HG02840 (cell line): Measurements from ENCODE around the gene VPS50.
"Not testable (repeated sequence)": the region's sequence is repeated elsewhere in the genome, so short reads cannot be mapped to it uniquely, and the experiment has no call there.

Experiments used
- ATAC-seq: cut with Tn5 transposase; IDR thresholded peaks from one replicate; pipeline ENCODE4 v1.9.1; 2021; ENCODE audit warnings: mild to moderate bottlenecking, moderate library complexity, moderate number of reproducible peaks; ENCODE audit not compliant: unreplicated experiment, low FRiP score

VPS50 gene

GRCh38 chr7:93238748-93239147, 6.6 kb downstream of the VPS50 start:
- ATAC-seq: no peak

DNA sequence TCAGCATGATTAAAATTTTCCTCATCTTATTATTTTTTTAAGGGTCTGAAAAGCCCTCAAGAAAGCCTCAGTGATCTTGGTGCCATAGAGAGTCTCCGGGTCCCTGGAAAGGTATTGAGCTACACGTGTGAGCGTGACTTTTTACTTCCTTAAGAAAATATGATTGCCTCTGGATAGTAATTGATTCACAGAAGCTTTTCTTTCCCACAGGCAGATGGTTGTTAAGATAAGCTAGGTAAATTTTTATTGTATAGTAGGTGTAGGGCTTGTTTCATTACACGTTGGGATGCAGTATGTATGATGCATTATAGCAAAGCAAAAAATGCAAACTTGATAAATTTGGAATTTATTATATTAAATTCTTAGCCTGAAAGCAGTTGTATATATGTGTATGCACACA, 7.7 kb downstream of the VPS50 start:
- ATAC-seq: no peak

DNA sequence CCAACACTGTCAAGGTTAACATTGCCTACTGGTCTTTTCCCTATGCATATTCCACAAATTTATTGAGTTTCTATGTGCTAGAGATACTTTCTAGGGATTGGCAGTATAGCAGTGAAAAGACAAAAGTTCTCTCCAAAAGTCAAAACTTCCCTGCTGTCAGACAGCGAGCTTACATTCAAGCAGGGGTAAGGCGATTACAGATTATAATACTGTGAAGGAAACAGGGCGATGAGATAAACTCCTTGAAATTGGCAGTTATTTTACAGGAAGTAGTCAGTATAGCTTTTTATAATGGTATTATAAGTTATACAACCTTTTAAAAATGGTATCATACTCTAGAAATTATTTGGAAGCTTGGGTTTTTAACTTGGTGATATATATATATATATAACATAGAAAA, 9.9 kb downstream of the VPS50 start:
- ATAC-seq: no peak

- ATAC-seq: no peak
Observed at GRCh38 chr7:93245525-93246432, 13.6 kb downstream of the VPS50 start.

DNA sequence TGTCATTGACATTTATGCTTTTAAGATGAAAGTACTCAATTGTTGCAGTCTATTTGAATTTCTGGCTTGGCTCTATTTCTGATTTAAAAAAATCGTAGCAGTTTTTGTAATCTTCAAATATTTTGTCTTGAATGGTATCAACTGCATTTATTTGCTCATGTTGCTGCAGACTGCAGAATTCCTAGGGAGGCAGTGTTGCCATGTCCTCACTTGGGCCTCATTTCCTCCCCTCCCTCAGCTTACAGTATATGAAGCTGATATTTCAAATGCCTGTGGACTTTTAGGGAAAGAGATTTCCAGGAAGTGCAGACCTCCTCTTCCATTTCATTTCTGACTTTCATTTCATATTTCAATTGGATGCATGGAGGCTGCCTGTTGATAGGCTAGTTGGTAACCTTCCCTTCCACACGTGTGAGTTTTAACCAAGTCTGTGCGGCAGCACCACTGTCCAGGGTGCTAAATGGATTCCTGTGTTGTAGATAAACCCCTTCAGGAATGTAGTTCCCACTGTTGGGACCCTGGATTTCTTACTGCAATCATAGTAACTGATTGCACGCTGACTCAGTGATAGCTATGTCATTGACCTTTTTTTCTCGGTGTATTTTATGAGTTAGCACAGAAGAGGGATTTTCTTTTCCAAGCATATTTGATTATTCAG, 17.5 kb downstream of the VPS50 start:
- no peak for ATAC-seq

DNA sequence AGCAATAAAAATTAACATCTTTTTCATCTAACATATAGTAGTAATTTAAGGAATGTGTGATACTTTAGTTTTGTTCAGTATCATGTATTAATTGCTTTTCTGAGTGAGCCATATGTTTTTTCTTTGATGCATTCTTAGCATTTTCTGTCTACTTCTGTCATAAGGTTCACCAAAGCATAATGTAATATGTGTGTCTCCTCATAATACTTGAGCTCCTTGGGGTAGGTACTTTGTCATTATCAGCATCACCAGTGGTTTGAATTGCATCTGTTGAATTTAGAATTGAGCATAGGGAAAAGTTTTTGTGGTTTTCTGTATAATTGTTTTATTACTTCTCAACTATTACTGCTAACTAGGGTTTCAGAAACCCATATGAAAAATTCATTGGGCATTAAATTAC, 26.5 kb downstream of the VPS50 start:
- no peak for ATAC-seq

DNA sequence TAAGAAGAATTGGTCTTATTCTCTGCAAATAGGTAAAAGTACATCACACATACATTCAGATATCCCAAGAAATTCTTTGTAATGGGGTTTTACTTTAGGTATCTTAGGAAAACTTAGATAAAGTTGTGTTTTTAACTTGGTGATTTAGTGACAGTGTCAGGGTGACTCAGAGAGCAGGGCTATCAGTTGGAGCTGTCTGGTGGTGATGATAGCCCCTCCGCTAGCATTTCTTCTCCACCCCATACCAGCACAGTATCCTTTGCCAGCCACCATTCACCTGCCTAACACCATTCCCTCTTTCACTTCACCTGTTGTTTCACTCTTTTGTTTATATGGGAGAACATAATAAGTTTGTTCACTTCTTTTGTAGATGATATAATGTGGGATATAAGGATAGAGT, 30.4 kb downstream of the VPS50 start:
- no peak for ATAC-seq

DNA sequence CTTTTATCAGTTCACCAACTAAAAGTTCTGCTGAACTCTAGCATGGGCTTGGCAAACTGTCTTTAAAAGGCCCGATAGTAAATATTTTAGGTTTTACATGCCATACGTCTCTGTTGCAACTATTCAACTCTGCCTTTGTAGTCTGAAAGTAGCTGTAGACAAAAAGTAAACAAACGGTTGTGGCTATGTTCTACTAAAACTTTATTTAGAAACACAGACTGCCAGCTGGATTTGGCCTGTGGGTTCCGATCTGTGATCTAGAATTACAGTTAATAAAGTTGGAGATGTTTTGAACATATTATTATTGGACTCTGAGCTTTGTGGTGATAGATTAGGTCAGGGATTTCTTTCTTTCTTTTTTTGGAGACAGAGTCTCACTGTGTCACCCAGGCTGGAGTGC, 33.1 kb downstream of the VPS50 start:
- ATAC-seq: no peak

DNA sequence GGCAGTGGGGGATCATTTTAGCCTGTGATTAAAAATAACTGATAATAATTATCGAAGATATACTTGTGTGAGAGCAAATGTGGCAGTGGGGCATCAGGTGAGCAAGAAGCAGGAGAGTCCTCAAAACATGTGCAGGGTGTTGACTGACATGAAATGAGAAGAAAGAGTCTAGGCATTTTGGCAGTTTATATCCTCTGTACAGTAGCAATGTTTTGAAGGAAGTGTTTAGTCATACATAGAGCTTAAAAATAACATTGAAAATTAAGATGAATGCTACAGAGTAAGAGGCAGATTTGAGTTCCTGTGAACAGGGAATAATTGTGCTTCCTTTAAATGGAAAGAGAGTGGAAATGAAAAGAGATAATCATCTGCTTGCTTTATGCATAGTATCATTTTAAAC, 47.4 kb downstream of the VPS50 start:
- no peak for ATAC-seq

DNA sequence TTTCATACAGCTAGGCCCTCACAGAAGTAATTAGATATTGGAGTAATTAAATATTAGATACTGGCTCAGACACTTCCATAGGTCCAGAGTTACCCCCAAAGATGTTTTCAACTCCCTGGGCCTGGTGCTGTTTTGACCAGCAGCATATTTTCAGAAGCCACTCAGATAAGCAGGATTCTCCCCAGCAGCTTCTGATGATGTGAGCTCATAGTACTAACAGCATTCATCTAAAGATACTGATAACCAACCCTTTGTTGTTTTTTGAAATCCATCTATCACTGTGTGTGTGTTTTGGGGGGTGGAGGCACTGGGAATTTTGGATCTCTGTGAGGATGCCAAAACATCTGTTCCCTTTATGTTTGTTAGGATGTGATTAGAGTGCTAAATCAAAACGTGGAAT, 52.7 kb downstream of the VPS50 start:
- no peak for ATAC-seq

DNA sequence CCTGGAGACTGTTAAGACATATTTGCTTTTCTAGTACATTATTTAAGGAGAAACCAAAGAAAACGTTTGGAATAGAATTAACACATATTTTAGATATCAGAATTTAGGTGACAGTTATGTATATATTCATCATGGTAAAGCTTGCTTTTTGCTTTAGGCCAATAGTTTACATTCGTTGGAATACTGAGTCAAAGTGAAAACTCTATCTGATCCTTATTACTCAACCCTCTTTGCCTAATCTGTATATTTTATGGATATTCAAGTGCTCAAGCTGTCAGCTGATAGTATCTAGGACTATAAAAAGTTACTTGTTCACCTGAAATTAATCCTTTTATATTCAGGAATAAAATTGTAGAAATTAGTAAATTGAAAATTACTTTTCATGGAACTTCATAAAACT, 61.1 kb downstream of the VPS50 start:
- no peak for ATAC-seq

- no peak for ATAC-seq
Observed at GRCh38 chr7:93298206-93298605, 66.0 kb downstream of the VPS50 start.

DNA sequence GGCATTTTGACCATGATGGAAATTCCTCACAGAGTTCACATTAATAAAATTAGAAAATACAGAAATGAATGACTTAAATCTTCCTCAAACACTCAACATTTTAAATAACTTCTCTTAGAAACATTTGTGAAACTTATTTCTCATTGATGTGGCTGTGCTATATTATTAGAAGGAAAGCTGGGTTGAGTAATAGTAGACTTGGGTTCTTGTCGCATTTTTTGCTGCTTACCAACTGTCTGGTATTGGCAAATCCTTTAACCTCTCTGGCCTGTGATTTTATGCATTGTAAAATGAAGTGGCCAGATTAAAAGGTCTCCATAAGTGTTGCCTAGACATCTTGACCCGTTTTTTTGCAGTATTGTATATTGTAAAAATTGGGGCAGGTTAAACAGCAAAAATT, 66.5 kb downstream of the VPS50 start:
- no peak for ATAC-seq

DNA sequence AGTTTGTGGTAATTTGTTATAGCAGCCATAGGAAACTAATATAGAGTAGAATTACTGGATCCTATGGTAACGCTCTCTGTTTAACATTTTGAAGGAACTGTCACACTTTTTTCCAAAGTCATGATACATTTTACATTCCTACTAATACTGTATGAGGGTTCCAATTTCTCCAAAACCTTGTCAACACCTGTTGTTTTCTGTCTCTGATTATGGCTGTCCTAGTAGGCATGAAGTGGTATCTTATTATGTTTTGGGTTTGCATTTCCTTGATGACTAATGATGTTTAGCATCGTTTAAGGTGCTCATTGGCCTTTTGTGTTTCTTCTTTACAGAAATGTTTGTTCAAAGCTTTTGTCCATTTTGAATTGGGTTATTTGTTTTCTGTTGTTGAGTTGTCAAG, 69.6 kb downstream of the VPS50 start:
- ATAC-seq: no peak

DNA sequence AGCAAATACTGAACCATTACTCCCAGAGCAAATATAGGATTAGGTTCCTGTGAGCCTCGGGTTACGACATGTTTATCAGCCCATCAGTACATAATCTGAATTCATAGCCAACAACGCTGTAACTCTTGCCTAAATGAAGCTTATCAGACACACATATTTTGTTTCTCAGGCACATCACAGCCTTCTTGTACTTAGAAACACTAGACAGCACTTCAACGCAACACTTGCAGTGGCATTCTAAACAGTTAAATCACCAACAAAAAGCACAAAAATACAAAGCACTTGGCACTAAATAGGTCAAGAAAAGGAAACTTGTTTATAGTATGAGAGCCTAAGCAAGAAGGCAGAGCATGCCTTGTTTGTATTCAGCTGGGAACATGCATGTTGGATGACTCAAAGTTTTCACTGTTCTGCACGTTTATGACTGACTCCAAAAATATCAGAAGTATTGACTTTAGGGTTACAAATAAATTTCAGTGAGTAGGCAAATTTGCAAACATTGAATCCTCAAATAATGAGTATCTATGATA, 75.0 kb downstream of the VPS50 start:
- no peak for ATAC-seq

GRCh38 chr7:93307943-93308342, 75.8 kb downstream of the VPS50 start:
- ATAC-seq: no peak

DNA sequence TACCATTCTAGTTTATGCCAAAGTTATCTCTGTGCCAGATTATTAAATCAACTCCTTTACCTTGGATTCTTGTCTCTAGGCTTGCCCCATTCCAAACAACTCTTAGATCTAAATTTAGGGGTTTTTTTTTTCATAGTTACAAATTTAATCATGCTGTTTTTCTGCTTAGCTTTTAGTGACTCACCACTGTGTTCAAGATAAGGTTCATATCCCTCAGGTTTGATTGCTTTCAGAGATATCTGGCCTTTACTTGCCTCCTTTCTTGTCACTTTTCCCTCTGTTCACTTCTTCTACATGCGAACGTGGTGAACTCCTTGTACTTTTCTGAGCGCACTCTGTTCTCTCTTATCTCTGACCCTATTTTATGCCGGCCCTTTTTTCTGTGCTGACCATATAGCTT, 78.2 kb downstream of the VPS50 start:
- no peak for ATAC-seq

DNA sequence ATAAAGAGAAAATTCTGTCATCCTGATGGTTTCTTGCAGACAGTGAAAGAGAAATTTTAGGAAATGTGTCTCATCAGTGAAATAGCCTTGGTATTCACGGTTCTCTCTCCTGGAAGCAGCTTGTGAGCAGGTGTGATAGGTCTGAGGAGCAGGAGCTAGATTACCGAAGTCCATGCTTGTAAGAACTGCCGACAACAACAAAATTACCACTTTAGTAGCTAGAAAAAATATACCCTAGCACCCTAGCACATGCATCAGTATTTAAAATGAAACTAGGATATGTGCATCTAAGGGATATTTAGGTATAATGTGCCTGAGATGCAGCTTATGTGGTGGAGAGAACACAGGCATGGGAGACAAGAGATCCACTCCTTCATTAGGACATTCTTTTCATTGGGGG, 82.3 kb downstream of the VPS50 start:
- ATAC-seq: no peak

DNA sequence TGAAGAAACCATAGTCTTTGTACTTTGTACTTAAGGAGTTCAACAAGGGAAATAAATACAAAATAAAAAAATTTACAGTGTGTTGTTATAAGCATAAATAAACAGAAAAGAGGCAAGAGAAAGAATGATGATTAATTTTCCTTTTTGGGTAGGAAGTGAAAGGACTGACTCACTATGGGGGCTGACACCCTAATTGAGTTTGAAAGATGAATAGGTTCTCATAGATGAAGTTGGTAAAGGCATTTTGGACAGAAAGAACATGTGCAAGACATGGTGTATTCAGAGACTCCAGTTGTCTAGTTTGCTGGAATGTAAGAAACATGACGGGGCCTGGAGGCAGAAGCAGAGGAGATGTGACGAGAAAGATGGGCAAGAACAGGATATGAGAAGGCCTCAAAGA, 83.7 kb downstream of the VPS50 start:
- ATAC-seq: no peak

GRCh38 chr7:93316730-93317129, 84.6 kb downstream of the VPS50 start:
- no peak for ATAC-seq

DNA sequence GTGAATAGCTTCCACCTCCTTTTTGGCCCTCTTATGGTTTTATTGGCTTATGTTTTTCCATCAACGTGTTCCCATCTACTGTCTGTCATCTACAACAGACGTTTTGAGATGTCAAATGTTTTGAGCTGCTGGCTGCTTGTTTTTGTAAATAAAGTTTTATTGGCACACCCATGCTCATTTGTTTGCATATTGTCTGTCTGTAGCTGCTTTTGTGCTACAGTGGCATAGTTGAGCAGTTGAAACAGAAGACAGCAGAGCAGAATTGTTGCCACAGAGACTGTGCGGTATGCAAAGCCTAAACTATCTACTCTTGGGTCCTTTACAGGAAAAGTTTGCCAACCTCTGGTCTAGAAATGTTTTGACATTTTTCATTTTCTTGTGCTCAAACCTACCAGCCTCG, 88.7 kb downstream of the VPS50 start:
- ATAC-seq: no peak

DNA sequence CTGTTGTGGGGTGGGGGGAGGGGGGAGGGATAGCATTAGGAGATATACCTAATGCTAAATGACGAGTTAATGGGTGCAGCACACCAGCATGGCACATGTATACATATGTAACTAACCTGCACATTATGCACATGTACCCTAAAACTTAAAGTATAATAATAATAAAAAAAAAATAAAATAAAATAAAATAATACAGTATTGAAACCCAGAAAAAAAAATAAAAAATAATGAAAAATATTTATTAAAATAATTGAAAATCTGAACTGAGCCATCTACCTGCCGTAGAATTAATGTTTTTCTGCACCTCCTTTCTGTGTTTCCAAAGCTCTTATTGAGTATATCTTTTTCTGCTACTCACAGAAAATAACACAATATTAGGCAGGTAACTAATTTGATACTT, 94.1 kb downstream of the VPS50 start:
- ATAC-seq: not testable (repeated sequence)
